NB4 (cell line): Measurements from ENCODE around the gene TOR2A.

Source experiments
- DNase-seq: peaks from one replicate; pipeline ENCODE4 v3.0.0; 2010; ENCODE audit warnings: low read depth
- H3K4me3 ChIP-seq: one replicate; pipeline ENCODE4 v1.5.1; 2011; ENCODE audit warnings: mild to moderate bottlenecking, low read depth, low read length, moderate library complexity
- MYC ChIP-seq: IDR thresholded peaks from 2 replicates; pipeline ENCODE4 v1.6.1; 2011; ENCODE audit warnings: low read depth, low read length
- POLR2A ChIP-seq: IDR thresholded peaks from 2 replicates; pipeline ENCODE4 v1.6.1; 2011; ENCODE audit warnings: mild to moderate bottlenecking; ENCODE audit not compliant: insufficient read length; ENCODE audit errors: extremely low read depth
- TF ChIP-seq, protein P1 (sequence below): IDR thresholded peaks from 2 replicates; pipeline ENCODE4 v1.6.1; 2011; ENCODE audit warnings: low read depth, low read length
- TF ChIP-seq, protein P2 (sequence below): IDR thresholded peaks from one replicate; pipeline ENCODE4 v1.5.1; 2012; ENCODE audit warnings: low read depth, low read length

TOR2A gene

DNA sequence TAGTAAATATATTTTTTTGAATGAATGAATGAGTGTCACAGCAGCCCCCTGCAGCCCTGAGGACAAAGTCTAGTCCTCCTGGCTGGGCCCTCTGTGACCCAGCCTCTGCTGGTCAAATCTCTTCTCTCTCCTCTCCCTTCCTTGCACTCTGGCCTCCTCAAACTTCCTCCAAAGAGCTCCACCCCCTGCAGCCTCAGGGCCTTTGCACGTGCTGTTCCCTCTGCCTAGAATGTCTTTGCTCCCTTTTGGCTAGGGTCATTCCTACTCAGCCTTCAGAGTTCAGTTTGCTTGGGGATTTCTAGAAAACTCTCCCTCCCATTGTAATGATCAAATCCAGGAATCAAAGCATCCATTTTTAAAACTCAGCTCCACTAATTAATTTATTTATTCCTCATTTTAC, 30.3 kb upstream of the TOR2A start:
- TF ChIP-seq, protein P1, sequence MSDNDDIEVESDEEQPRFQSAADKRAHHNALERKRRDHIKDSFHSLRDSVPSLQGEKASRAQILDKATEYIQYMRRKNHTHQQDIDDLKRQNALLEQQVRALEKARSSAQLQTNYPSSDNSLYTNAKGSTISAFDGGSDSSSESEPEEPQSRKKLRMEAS: no peak
- TF ChIP-seq MYC (no peak), POLR2A (no peak)
- TF ChIP-seq, protein P2, sequence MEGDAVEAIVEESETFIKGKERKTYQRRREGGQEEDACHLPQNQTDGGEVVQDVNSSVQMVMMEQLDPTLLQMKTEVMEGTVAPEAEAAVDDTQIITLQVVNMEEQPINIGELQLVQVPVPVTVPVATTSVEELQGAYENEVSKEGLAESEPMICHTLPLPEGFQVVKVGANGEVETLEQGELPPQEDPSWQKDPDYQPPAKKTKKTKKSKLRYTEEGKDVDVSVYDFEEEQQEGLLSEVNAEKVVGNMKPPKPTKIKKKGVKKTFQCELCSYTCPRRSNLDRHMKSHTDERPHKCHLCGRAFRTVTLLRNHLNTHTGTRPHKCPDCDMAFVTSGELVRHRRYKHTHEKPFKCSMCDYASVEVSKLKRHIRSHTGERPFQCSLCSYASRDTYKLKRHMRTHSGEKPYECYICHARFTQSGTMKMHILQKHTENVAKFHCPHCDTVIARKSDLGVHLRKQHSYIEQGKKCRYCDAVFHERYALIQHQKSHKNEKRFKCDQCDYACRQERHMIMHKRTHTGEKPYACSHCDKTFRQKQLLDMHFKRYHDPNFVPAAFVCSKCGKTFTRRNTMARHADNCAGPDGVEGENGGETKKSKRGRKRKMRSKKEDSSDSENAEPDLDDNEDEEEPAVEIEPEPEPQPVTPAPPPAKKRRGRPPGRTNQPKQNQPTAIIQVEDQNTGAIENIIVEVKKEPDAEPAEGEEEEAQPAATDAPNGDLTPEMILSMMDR: no peak
- H3K4me3 ChIP-seq: no peak overlapping the region
- DNase-seq: no peak

DNA sequence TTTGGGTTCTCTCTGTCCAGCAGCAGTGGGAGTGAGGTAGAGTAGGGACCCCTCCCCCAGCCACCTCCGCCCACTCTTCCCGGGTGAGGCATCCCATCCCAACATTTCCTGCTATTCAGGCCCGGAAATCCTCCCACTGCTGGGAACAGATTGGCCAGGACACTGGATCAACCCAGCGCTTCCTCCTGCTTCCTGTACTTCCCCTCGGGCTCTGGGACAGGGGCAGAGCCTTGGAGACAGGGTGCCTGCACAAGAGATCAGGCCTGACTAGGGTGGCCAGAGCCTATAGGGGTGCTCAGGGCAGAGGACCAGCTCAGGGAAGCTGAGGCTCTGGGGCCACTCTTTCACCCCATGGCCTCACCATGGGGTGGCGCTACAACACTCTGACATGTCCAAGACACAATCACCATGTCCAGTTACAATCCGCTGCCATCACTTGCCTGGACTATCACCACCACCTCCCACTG, 28.9 kb upstream of the TOR2A start:
- H3K4me3 ChIP-seq: no peak overlapping the region
- DNase-seq: peak; percentile 58
- no peak for TF ChIP-seq MYC
- TF ChIP-seq, protein P2: peak; percentile 37

DNA sequence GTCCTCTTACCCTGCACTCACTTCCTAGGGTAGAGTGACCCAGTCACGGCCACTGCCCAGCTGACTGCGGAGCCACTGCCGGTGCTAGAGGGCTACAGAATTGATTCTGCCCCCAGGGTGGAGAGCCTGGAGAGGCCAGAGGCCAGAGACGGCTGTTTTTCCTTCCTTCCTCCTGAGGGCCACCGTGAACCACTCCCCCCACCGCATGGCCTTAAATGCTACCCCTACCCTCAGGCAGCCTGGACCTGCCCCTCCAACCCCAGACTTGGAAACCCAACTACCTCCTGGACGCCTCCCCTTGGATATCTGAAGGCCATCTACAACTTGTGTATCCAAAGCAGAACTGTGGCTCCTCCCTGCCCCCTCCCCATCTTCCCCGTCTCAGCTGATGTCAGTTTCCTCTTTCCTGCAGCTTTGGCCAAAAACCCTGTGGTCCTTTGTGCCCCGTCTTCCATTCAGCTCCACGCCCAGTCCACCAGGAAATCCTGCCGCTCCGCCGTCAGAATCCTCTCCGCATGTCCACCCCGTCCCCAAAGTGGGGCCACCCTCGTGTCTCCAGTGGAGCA, 27.1 kb upstream of the TOR2A start:
- peak; percentile 18 for DNase-seq
- TF ChIP-seq POLR2A (no peak), MYC (no peak)
- TF ChIP-seq, protein P1: no peak
- TF ChIP-seq, protein P2: no peak
- H3K4me3 ChIP-seq: no peak overlapping the region

DNA sequence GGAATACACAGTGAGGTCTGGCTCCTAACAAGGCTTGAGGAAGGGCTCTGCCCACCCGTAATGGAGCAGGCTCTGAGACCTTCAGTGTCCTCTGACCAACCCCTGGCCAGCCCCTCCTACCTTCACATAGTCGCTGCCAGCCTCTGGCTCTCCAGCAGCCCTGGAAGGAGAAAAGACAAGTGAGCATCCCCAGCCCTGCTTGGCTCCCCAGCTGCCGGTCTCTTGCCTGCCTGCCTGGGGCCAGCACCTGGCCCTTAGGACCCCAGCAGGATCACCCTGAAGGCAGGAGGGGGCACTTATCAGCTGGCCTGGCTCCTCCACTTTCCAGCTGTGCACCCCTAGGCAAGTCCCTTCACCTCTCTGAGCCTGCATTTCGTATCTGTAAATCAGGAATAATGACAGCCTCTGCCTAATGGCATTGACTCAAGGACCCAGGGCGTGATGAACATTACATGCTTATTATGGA, 26.4 kb upstream of the TOR2A start:
- no peak for DNase-seq

DNA sequence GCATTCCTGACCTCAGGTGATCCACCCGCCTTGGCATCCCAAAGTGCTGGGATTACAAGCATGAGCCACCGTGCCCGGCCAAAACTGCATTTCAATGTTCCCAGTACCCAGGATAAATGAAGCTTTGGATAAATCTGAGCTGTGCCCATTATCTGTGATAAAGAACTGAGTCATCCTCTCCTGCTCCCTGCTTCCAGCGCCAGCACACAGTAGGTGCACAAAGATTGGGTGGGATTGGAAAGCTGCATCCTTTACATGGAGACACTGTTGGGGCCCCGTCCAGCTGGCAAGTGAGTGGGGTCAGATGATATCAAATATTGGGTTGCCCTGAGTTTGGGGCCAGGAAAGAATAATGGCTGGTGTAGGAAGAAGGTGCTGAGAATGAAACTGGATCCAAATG, 26.0 kb upstream of the TOR2A start:
- no peak for DNase-seq
- H3K4me3 ChIP-seq: no peak overlapping the region

More for the DNA sequence above, 26.4 kb upstream of the TOR2A start:
- TF ChIP-seq, protein P2: no peak
- TF ChIP-seq, protein P1: no peak
- no peak for TF ChIP-seq POLR2A
- no peak for TF ChIP-seq MYC
- H3K4me3 ChIP-seq: no peak overlapping the region

More for the DNA sequence above, 26.0 kb upstream of the TOR2A start:
- TF ChIP-seq MYC: no peak
- no peak for TF ChIP-seq POLR2A
- TF ChIP-seq, protein P1: no peak
- TF ChIP-seq, protein P2: no peak
